Activated CD4-positive, alpha-beta T cell treated with anti-CD3 and anti-CD28 coated beads for 48 hours (primary cell): ENCODE results near the gene RPS6KL1.

Experiments
- DNase-seq: peaks from one replicate; pipeline ENCODE4 v3.0.0-alpha.2; 2020

The RPS6KL1 gene

GRCh38 chr14:74911221-74911620, 11.8 kb downstream of the RPS6KL1 start:
- no peak for DNase-seq

GRCh38 chr14:74910556-74910955, 12.5 kb downstream of the RPS6KL1 start:
- DNase-seq: no peak

- DNase-seq: no peak
Observed at GRCh38 chr14:74909911-74910310, 13.1 kb downstream of the RPS6KL1 start.

- no peak for DNase-seq
Observed at GRCh38 chr14:74909501-74909900, 13.6 kb downstream of the RPS6KL1 start.

GRCh38 chr14:74908861-74909341, 14.2 kb downstream of the RPS6KL1 start:
- no peak for DNase-seq

- DNase-seq: no peak
Observed at GRCh38 chr14:74907744-74908143, 15.3 kb downstream of the RPS6KL1 start.

- no peak for DNase-seq
Observed at GRCh38 chr14:74906925-74907521, 16.0 kb downstream of the RPS6KL1 start.

GRCh38 chr14:74905595-74906142, 17.4 kb downstream of the RPS6KL1 start:
- DNase-seq: peak; percentile 86

GRCh38 chr14:74904635-74905503, 18.2 kb downstream of the RPS6KL1 start:
- no peak for DNase-seq

- no peak for DNase-seq
Observed at GRCh38 chr14:74902941-74903705, 19.9 kb downstream of the RPS6KL1 start.

GRCh38 chr14:74898694-74899093, 24.4 kb downstream of the RPS6KL1 start:
- DNase-seq: no peak

- DNase-seq: no peak
Observed at GRCh38 chr14:74898083-74898482, 25.0 kb downstream of the RPS6KL1 start.

GRCh38 chr14:74897642-74898041, 25.4 kb downstream of the RPS6KL1 start:
- DNase-seq: no peak

GRCh38 chr14:74896400-74896799, 26.7 kb downstream of the RPS6KL1 start:
- no peak for DNase-seq

- DNase-seq: no peak
Observed at GRCh38 chr14:74893614-74894091, 29.4 kb downstream of the RPS6KL1 start.

GRCh38 chr14:74892745-74893144, 30.3 kb downstream of the RPS6KL1 start:
- no peak for DNase-seq

GRCh38 chr14:74891870-74892269, 31.2 kb downstream of the RPS6KL1 start:
- DNase-seq: no peak

GRCh38 chr14:74890262-74890661, 32.8 kb downstream of the RPS6KL1 start:
- DNase-seq: no peak

GRCh38 chr14:74888164-74889158, 34.6 kb downstream of the RPS6KL1 start:
- DNase-seq: no peak

GRCh38 chr14:74886001-74886400, 37.1 kb downstream of the RPS6KL1 start:
- no peak for DNase-seq

GRCh38 chr14:74882103-74882920, 40.7 kb downstream of the RPS6KL1 start:
- DNase-seq: peak; percentile 67
